Neural progenitor cell (in vitro differentiated cells): ENCODE results near the gene TAF11L5. TPM values are rescaled to one million over a fixed set of nuclear protein-coding genes. Genes with fewer than 3 reads are reported as not detected.
"Not testable (repeated sequence)": the region's sequence is repeated elsewhere in the genome, so short reads cannot be mapped to it uniquely, and the experiment has no call there.

Experiments
- DNase-seq: peaks from one replicate; pipeline ENCODE4 v3.0.0-alpha.2; 2016; ENCODE audit warnings: low spot score
- H2AFZ ChIP-seq: fragments of 200-600 bp; sonication (generic); replicated peaks from 2 replicates; pipeline ENCODE4 v1.6.1; 2016; ENCODE audit warnings: antibody characterized with exemption
- H3F3A ChIP-seq: fragments of 200-600 bp; sonication (generic); 2 replicates; pipeline ENCODE4 v1.6.1; 2016; ENCODE audit warnings: antibody characterized with exemption, low read depth
- H3K27ac ChIP-seq: fragments of 200-600 bp; sonication (generic); 2 replicates; pipeline ENCODE4 v1.5.1; 2016; ENCODE audit warnings: mild to moderate bottlenecking
- H3K27me3 ChIP-seq: fragments of 200-600 bp; sonication (generic); 2 replicates; pipeline ENCODE4 v1.6.1; 2016; ENCODE audit warnings: mild to moderate bottlenecking, moderate library complexity
- H3K36me3 ChIP-seq: fragments of 200-600 bp; sonication (generic); 2 replicates; pipeline ENCODE4 v1.5.1; 2016
- H3K4me1 ChIP-seq: fragments of 200-600 bp; sonication (generic); 2 replicates; pipeline ENCODE4 v1.6.1; 2016; ENCODE audit warnings: mixed run types
- H3K4me2 ChIP-seq: fragments of 200-600 bp; sonication (generic); 2 replicates; pipeline ENCODE4 v1.6.1; 2016
- H3K4me3 ChIP-seq: fragments of 200-600 bp; sonication (generic); 2 replicates; pipeline ENCODE4 v1.5.1; 2016
- H3K79me2 ChIP-seq: fragments of 200-600 bp; sonication (generic); 2 replicates; pipeline ENCODE4 v1.6.1; 2016; ENCODE audit warnings: low read depth
- H3K9ac ChIP-seq: fragments of 200-600 bp; sonication (generic); 2 replicates; pipeline ENCODE4 v1.6.1; 2016
- H3K9me3 ChIP-seq: fragments of 200-600 bp; sonication (generic); 2 replicates; pipeline ENCODE4 v1.5.1; 2016; ENCODE audit warnings: low read depth
- H4K20me1 ChIP-seq: fragments of 200-600 bp; sonication (generic); 2 replicates; pipeline ENCODE4 v1.6.1; 2016; ENCODE audit warnings: low read depth
- H3K27ac Mint-ChIP-seq: 3 replicates; pipeline ENCODE4 v1.8.0; 2021; ENCODE audit warnings: mixed read lengths
- H3K27me3 Mint-ChIP-seq: 2 replicates; pipeline ENCODE4 v1.8.0; 2022; ENCODE audit warnings: low read depth, mild to moderate bottlenecking, inconsistent platforms, moderate library complexity, mixed read lengths; ENCODE audit not compliant: insufficient read depth
- H3K36me3 Mint-ChIP-seq: 3 replicates; pipeline ENCODE4 v1.8.0; 2021; ENCODE audit warnings: mixed read lengths
- H3K4me1 Mint-ChIP-seq: 3 replicates; pipeline ENCODE4 v1.8.0; 2021; ENCODE audit warnings: mixed read lengths
- H3K4me3 Mint-ChIP-seq: 3 replicates; pipeline ENCODE4 v1.8.0; 2021; ENCODE audit warnings: mild to moderate bottlenecking, moderate library complexity, mixed read lengths
- H3K9me3 Mint-ChIP-seq: 3 replicates; pipeline ENCODE4 v1.8.0; 2020; ENCODE audit warnings: mixed read lengths
- small RNA-seq: library from RNA; depleted of rRNA; stranded (forward); fragments of <200 nt; gene quantifications from one replicate; pipeline ENCODE3, GENCODE V24; 2015
- total RNA-seq: library from RNA; depleted of rRNA; stranded (reverse); fragments of >200 nt; gene quantifications from 2 replicates; pipeline ENCODE4 v1.2.3, GENCODE V29; 2015; ENCODE audit warnings: low replicate concordance

TAF11L5 gene
- total RNA-seq, 1 donor from 2014 or later = not detected

DNA sequence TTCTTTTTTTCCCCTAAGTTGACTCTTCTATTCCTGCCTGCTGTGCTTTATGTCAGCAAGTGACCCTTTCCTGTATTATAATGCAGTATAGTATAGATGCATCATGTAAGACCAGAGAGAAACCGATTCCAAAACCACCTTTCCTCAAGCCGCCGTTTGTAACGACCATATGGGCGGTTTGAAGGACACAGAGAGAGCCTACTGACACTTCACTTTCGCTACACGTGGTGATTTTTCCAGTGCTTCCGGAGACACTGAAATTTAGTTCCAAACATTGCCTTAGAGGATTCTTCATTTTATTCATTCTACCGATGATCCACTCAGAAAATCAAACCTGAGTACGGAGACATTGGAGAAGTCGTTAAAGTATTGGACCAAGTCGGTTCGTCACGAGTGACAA lies 5.5 kb upstream of the TAF11L5 start:
- H3K79me2 ChIP-seq, H3K27me3 Mint-ChIP-seq, H3K4me3 Mint-ChIP-seq, H3F3A ChIP-seq, H3K9ac ChIP-seq, H3K4me2 ChIP-seq, H3K36me3 Mint-ChIP-seq, H3K36me3 ChIP-seq, H3K9me3 ChIP-seq, H3K27ac ChIP-seq, DNase-seq, H3K4me3 ChIP-seq, H2AFZ ChIP-seq, H3K27ac Mint-ChIP-seq, H3K4me1 Mint-ChIP-seq, H3K9me3 Mint-ChIP-seq, H3K27me3 ChIP-seq, H4K20me1 ChIP-seq, H3K4me1 ChIP-seq: not testable (repeated sequence)

GRCh38 chr5:17521501-17521900 lies 3.5 kb upstream of the TAF11L5 start, which contains the start of gene TAF11L4:
Gene TAF11L4, plus strand, starts transcription at chr5:17521801.
- not testable (repeated sequence) for H2AFZ ChIP-seq, H3K36me3 ChIP-seq, H3K36me3 Mint-ChIP-seq, H3K4me1 ChIP-seq, H3K9me3 Mint-ChIP-seq, H4K20me1 ChIP-seq, H3K4me2 ChIP-seq, H3K27ac ChIP-seq, H3K27ac Mint-ChIP-seq, H3K9ac ChIP-seq, H3K79me2 ChIP-seq, H3K27me3 ChIP-seq, H3F3A ChIP-seq, H3K27me3 Mint-ChIP-seq, H3K4me1 Mint-ChIP-seq, H3K4me3 Mint-ChIP-seq, H3K9me3 ChIP-seq, DNase-seq, H3K4me3 ChIP-seq

DNA sequence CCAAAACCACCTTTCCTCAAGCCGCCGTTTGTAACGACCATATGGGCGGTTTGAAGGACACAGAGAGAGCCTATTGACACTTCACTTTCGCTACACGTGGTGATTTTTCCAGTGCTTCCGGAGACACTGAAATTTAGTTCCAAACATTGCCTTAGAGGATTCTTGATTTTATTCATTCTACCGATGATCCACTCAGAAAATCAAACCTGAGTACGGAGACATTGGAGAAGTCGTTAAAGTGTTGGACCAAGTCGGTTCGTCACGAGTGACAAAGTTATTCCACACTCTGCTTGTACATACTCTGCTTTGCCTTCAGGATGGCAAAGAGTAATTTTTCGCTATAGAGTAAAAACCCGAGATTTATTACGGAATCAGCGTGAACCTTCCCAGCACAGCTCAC lies 1.5 kb downstream of the TAF11L5 start:
- H3K4me3 Mint-ChIP-seq, H3K4me1 Mint-ChIP-seq, DNase-seq, H2AFZ ChIP-seq, H3K9ac ChIP-seq, H3K27ac ChIP-seq, H3K36me3 Mint-ChIP-seq, H3K9me3 ChIP-seq, H3K36me3 ChIP-seq, H3K79me2 ChIP-seq, H3K4me1 ChIP-seq, H3K27ac Mint-ChIP-seq, H3K4me3 ChIP-seq, H3K9me3 Mint-ChIP-seq, H3F3A ChIP-seq, H3K27me3 ChIP-seq, H3K4me2 ChIP-seq, H4K20me1 ChIP-seq, H3K27me3 Mint-ChIP-seq: not testable (repeated sequence)

- not testable (repeated sequence) for H3K4me2 ChIP-seq, H3K79me2 ChIP-seq, H3K27me3 ChIP-seq, H2AFZ ChIP-seq, H3K9ac ChIP-seq, H3K4me1 Mint-ChIP-seq, H3K36me3 Mint-ChIP-seq, H4K20me1 ChIP-seq, H3K4me1 ChIP-seq, H3F3A ChIP-seq, H3K36me3 ChIP-seq, H3K27me3 Mint-ChIP-seq, H3K4me3 ChIP-seq, DNase-seq, H3K9me3 Mint-ChIP-seq, H3K27ac ChIP-seq, H3K27ac Mint-ChIP-seq, H3K9me3 ChIP-seq, H3K4me3 Mint-ChIP-seq
Measured at GRCh38 chr5:17528369-17528768, 3.3 kb downstream of the TAF11L5 start, which contains the start of gene TAF11L6. Gene TAF11L6, plus strand, starts transcription at chr5:17528669.

Small RNAs within 50 kb of the gene (small RNA-seq; reads per million reads assigned to genes)
- gene AC106774.3 = not detected

Other genes starting within 250 kb of the TAF11L5 start
- not detected in 2 replicates for gene TAF11L2, start 27.0 kb upstream of the TAF11L5 start, total RNA-seq
- gene TAF11L3, start 6.9 kb upstream of the TAF11L5 start, total RNA-seq = not detected in 2 replicates
- gene TAF11L4, start 3.4 kb upstream of the TAF11L5 start, total RNA-seq = not detected in 2 replicates
- gene TAF11L6, start 3.4 kb downstream of the TAF11L5 start, total RNA-seq = not detected in 2 replicates
- not detected in 2 replicates for gene TAF11L7, start 60.5 kb downstream of the TAF11L5 start, total RNA-seq
- not detected in 2 replicates for gene TAF11L8, start 65.7 kb downstream of the TAF11L5 start, total RNA-seq
- gene TAF11L9, start 69.2 kb downstream of the TAF11L5 start, total RNA-seq = not detected in 2 replicates
- not detected in 2 replicates for gene TAF11L10, start 72.6 kb downstream of the TAF11L5 start, total RNA-seq
- not detected in 2 replicates for gene TAF11L11, start 78.9 kb downstream of the TAF11L5 start, total RNA-seq
- gene TAF11L12, start 85.2 kb downstream of the TAF11L5 start, total RNA-seq = not detected in 2 replicates
- not detected in 2 replicates for gene TAF11L13, start 106.9 kb downstream of the TAF11L5 start, total RNA-seq
- gene TAF11L14, start 109.2 kb downstream of the TAF11L5 start, total RNA-seq = not detected in 2 replicates